GM12801 (cell line): Measurements from ENCODE around the gene SNX1.

Experiments
- CTCF ChIP-seq: IDR thresholded peaks from one replicate; pipeline ENCODE4 v1.5.1; 2011; ENCODE audit warnings: control low read depth; ENCODE audit not compliant: insufficient read length; ENCODE audit errors: extremely low read depth

The SNX1 gene

DNA sequence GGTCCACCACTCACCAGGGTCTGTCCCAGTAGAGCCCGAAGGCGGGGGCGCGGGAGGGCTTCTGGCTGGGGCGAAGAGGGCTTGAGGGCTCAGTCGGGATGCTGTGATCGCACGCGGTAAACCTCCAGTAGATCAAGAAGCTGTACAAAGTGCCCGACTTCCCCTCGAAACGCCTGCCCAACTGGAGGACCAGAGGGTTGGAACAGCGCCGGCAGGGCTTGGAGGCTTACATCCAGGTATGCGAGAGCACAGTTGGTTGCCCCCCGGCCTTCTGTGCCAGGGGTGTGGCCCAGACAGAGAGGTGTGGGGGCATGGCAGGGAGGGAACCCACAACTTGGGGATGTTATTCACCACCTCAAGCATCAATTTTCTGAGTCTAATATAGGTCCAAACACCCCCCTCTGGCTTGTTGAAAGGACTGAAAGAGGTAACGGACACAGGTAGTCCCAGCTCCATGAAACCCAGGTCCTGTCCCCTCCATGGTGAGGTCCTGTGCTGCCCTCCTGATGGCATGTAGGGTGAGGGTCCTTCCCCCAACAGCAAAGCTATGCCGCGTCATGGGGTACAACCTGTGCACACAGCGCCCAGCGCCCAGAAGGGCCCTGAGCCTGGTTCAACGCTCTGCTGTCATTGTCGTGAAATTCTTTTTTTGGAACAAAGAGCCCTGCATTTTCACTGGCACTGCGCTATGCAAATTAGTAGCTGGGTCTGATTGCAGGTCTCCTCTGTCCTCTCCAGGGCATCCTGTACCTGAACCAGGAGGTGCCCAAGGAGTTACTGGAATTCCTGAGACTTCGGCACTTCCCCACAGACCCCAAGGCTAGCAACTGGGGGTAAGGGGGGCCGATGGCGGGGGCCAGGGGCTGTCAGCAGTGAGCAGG is 57.0 kb downstream of the SNX1 start:
- no peak for TF ChIP-seq CTCF

DNA sequence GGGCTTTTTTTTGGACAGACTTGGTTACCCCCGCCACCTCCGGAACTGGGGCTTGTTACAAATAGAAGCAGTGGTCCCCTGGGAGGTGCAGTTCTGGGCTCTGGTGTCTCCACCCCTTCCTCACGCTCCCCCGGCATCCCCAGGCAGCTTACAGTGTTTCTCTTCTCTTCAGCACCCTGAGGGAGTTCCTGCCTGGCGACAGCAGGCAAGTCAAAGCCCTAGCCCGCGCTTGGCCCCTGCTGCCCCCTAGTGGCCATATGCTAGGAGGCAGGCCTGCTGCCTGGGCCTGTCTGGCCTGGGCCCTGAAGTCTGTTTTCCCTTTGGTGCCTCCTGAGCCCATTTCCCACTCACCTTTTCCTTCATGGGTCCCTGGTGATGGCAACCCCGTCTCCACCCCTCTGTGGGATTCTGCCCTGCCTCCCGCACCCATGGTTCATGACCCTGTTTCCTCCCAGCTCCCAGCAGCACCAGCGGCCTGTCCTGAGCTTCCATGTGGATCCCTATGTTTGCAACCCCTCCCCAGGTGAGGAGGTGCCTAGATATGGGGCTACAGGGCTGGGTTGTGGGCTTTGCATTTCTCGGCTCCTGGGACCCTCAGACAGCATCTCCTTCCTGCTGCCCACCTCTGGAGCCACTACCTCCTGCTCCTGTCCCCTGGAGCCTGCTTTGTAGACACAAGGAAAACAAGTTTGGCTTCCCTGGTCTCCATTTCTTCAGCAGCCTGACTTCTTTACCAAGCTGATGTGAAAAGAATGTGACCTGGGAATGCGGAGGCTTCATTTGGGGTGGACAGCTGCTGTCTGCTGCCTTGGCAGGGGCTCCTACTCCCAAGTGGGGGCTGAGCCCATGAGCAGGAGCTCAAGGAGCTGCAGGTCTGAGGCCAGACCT is 57.9 kb downstream of the SNX1 start:
- TF ChIP-seq CTCF = no peak

DNA sequence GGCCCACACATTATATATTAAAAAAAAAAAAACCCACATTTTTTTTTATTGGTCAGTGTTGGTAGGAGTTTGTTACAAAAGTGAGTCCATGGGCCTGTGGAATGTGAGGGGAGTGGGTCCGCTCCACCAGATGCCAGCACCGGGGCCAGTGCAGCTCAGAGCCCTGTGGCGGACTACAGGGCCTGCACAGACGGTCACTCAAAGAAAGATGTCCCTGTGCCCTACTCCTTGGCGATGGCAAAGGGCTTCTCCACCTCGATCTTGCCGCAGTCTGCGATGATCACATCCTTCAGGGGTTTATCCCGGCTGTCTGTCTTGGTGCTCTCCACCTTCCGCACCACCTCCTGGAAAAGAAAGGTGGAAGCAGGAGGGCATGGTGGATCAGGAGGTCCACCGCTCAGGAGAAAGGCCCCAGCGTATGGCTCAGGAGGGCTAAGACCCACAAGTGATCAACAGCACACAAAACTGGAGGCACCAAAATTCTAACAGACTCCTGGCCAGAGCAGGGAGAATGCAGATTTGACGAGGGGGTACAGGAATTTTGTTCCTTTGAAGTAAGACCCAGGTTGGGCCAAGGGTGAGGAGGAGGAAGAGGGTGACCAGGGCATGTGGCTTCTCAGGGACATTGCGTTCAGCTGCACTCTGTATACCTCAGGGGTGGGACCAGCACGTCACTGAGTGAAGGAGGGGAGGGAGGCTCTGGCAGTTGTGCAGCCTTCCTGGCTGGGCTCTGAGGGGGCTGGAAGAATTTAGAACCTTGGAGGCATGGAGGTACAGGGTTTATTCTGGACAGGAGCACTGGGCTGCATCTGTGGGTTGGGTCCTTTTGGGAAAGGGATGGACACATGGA is 60.2 kb downstream of the SNX1 start:
- no peak for TF ChIP-seq CTCF

- TF ChIP-seq CTCF = no peak
Measured at GRCh38 chr15:64156652-64157331, 61.0 kb downstream of the SNX1 start.

DNA sequence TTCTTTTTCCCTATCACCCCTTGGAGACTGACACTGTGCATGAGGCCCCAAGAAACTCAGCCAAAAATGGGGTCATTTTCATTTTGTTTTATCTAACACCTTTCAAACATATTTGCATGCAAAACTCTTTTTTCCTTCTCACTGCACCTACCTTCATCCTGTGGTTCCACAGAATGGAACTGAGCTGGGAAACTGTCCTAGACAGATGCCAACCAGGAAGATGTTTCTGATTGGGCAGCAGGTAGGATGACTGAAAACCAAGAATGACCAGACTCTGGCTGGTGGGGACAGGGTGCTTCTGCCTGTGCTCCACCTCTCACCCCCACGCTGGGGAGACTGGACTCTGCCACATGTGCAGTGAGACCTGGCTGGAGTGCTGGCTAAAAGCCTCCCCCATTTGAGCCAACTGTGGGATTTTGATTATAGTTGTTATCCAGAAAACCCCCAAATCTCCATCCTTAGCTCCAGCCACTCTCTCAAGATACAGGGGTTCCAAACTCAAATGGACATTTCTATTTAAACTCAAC is 61.9 kb downstream of the SNX1 start:
- no peak for TF ChIP-seq CTCF

GRCh38 chr15:64158363-64159134 is 62.8 kb downstream of the SNX1 start:
- no peak for TF ChIP-seq CTCF
